GM10266 (cell line): Measurements from ENCODE around the gene LMTK3.

Source experiments
- DNase-seq: peaks from one replicate; pipeline ENCODE4 v3.0.0; 2012; ENCODE audit errors: extremely low spot score
- CTCF ChIP-seq: IDR thresholded peaks from 2 replicates; pipeline ENCODE4 v1.5.1; 2012; ENCODE audit warnings: mild to moderate bottlenecking, low read depth; ENCODE audit not compliant: control insufficient read depth, insufficient read depth; ENCODE audit errors: missing control alignments

Gene LMTK3

GRCh38 chr19:48477067-48477685, 34.5 kb downstream of the LMTK3 start:
- no peak for DNase-seq
- TF ChIP-seq CTCF: no peak

GRCh38 chr19:48476176-48476575, 35.5 kb downstream of the LMTK3 start:
- no peak for DNase-seq
- no peak for TF ChIP-seq CTCF

- no peak for DNase-seq
- TF ChIP-seq CTCF: no peak
Measured at GRCh38 chr19:48475369-48476068, 36.1 kb downstream of the LMTK3 start.

GRCh38 chr19:48474084-48474592, 37.5 kb downstream of the LMTK3 start:
- no peak for TF ChIP-seq CTCF
- no peak for DNase-seq

- TF ChIP-seq CTCF: no peak
- DNase-seq: no peak
Measured at GRCh38 chr19:48473161-48473966, 38.3 kb downstream of the LMTK3 start.

- TF ChIP-seq CTCF: no peak
- no peak for DNase-seq
Measured at GRCh38 chr19:48471836-48472235, 39.8 kb downstream of the LMTK3 start.
